ENCODE results near the gene FMNL2.

- no peak for TF ChIP-seq REST (IDR thresholded peaks at IDR 0.05; ENCODE audit: borderline replicate concordance)
- TF ChIP-seq CTCF (IDR thresholded peaks at IDR 0.05; ENCODE audit: poor library complexity, severe bottlenecking) = no peak
- no peak for TF ChIP-seq TAF1 (IDR thresholded peaks at IDR 0.05; ENCODE audit: low read depth)
- no peak for TF ChIP-seq SMC3 (conservative IDR thresholded peaks at IDR 0.05; ENCODE audit: poor library complexity)
- TF ChIP-seq MXI1 (conservative IDR thresholded peaks at IDR 0.05; ENCODE audit: poor library complexity, severe bottlenecking) = no peak
- no peak for TF ChIP-seq EP300 (conservative IDR thresholded peaks at IDR 0.05; ENCODE audit: poor library complexity, severe bottlenecking)
- no peak for TF ChIP-seq EZH2 (IDR thresholded peaks at IDR 0.05; ENCODE audit: borderline replicate concordance, insufficient read depth, low read length, poor library complexity, severe bottlenecking)
- no peak for TF ChIP-seq POLR2AphosphoS5 (IDR thresholded peaks at IDR 0.05)
- no peak for TF ChIP-seq RAD21 (conservative IDR thresholded peaks at IDR 0.05)
Measured at GRCh38 chr2:152420936-152421335, 86.0 kb downstream of the FMNL2 start.
